HCT116 (cell line): ENCODE measurements around the gene SELENOM. TPM values are rescaled to one million over a fixed set of nuclear protein-coding genes. Genes with fewer than 3 reads are reported as not detected.
"Not testable (repeated sequence)": the region's sequence is repeated elsewhere in the genome, so short reads cannot be mapped to it uniquely, and the experiment has no call there.

Experiments used
- ATAC-seq: fragments of 200-7000 bp; cut with Tn5 transposase; 2 replicates; pipeline ENCODE4 v1.9.1; 2020; ENCODE audit warnings: mild to moderate bottlenecking, moderate library complexity
- BruUV-seq: library from RNA; stranded (reverse); fragments of 400-500 nt; replicated peaks from 2 replicates; lab custom pipeline; 2021; lab: Mats Ljungman, UMichigan
- CTCF ChIA-PET: fragments of 300-600 bp; sonication (Branson Sonifier 250); formaldehyde crosslinking; loops from one replicate; lab custom pipeline; 2021; ENCODE audit warnings: antibody characterized with exemption; lab: Charles Lee
- POLR2A ChIA-PET: fragments of 300-600, 350-600 bp; sonication (Branson Sonifier 250); formaldehyde crosslinking; loops from one replicate; lab custom pipeline; 2021; ENCODE audit warnings: antibody characterized with exemption; lab: Charles Lee
- RAD21 ChIA-PET, 2 experiments: fragments of 300-600 bp; sonication (Branson Sonifier 250); formaldehyde crosslinking; loops; one replicate each; lab custom pipeline; 2023; ENCODE audit warnings: low total read pairs in 2 of 2; ENCODE audit not compliant: uncharacterized antibody in 2 of 2, unreplicated experiment in 2 of 2, low non-redundant PET in 1 of 2; lab: Charles Lee
- DNase-seq: peaks from one replicate; pipeline ENCODE4 v3.0.0-alpha.2; 2010; ENCODE audit warnings: low read depth, low spot score
- H2AFZ ChIP-seq: fragments of 200-600 bp; shearing (Covaris generic), sonication (generic); 2 replicates; pipeline ENCODE4 v1.6.1; 2017; ENCODE audit warnings: low read depth, mixed run types, mixed read lengths, antibody characterized with exemption, low read length; ENCODE audit not compliant: poor library complexity, severe bottlenecking
- H3K27ac ChIP-seq: 2 replicates; pipeline ENCODE4 v1.5.1; 2012; ENCODE audit warnings: low read depth, low read length
- H3K27me3 ChIP-seq: fragments of 200-600 bp; sonication (generic); 2 replicates; pipeline ENCODE4 v1.6.1; 2016; ENCODE audit warnings: mixed run types, low read length, mixed read lengths; ENCODE audit not compliant: insufficient read depth
- H3K36me3 ChIP-seq, 2 experiments: fragments of 200-500 bp in 1 of 2; fragments of 200-600 bp in 1 of 2; sonication (Bioruptor generic) in 1 of 2; sonication (generic) in 1 of 2; 2 replicates each; pipeline versions ENCODE4 v1.5.1 to v1.6.1; 2014 to 2016; ENCODE audit warnings: low read length in 2 of 2, inconsistent platforms in 1 of 2, mixed read lengths in 1 of 2, mixed run types in 1 of 2; ENCODE audit not compliant: insufficient read depth in 2 of 2, control insufficient read depth in 1 of 2
- H3K4me1 ChIP-seq, 2 experiments: fragments of 200-600 bp in 1 of 2; sonication (generic) in 1 of 2; 2 replicates each; pipeline versions ENCODE4 v1.5.1 to v1.6.1; 2012 to 2017; ENCODE audit warnings: low read length in 2 of 2, inconsistent platforms in 1 of 2, mild to moderate bottlenecking in 1 of 2, mixed read lengths in 1 of 2, mixed run types in 1 of 2, moderate library complexity in 1 of 2; ENCODE audit not compliant: insufficient read depth in 2 of 2, control insufficient read depth in 1 of 2
- H3K4me2 ChIP-seq: fragments of 200-600 bp; sonication (generic); 2 replicates; pipeline ENCODE4 v1.6.1; 2017; ENCODE audit warnings: mixed run types, low read length, mixed read lengths
- H3K4me3 ChIP-seq, 2 experiments: fragments of 200-600 bp in 1 of 2; sonication (generic) in 1 of 2; replicated peaks in 1 of 2; 2 replicates each; pipeline ENCODE4 v1.5.1; 2011 to 2016; ENCODE audit warnings: low read length in 2 of 2, control low read depth in 1 of 2, low read depth in 1 of 2, mild to moderate bottlenecking in 1 of 2, mixed read lengths in 1 of 2, mixed run types in 1 of 2
- H3K79me2 ChIP-seq: fragments of 200-600 bp; sonication (generic); 2 replicates; pipeline ENCODE4 v1.6.1; 2017; ENCODE audit warnings: mild to moderate bottlenecking, mixed run types, low read length, moderate library complexity, mixed read lengths; ENCODE audit not compliant: insufficient read depth
- H3K9ac ChIP-seq: fragments of 200-600 bp; sonication (generic); 2 replicates; pipeline ENCODE4 v1.6.1; 2016; ENCODE audit warnings: low read length, mixed read lengths
- H3K9me2 ChIP-seq: fragments of 200-600 bp; sonication (generic), shearing (Covaris generic); 2 replicates; pipeline ENCODE4 v1.6.1; 2017; ENCODE audit warnings: mixed run types, mild to moderate bottlenecking, moderate library complexity; ENCODE audit not compliant: insufficient read depth
- H3K9me3 ChIP-seq, 2 experiments: fragments of 200-500 bp in 1 of 2; fragments of 200-600 bp in 1 of 2; sonication (Bioruptor generic) in 1 of 2; sonication (generic) in 1 of 2; 2 replicates each; pipeline ENCODE4 v1.6.1; 2014 to 2017; ENCODE audit warnings: low read length in 2 of 2, mixed read lengths in 2 of 2, inconsistent platforms in 1 of 2, low read depth in 1 of 2, mild to moderate bottlenecking in 1 of 2, mixed run types in 1 of 2, moderate library complexity in 1 of 2; ENCODE audit not compliant: control insufficient read depth in 1 of 2, insufficient read depth in 1 of 2
- H4K20me1 ChIP-seq: fragments of 200-600 bp; sonication (generic), shearing (Covaris generic); 2 replicates; pipeline ENCODE4 v1.6.1; 2017; ENCODE audit warnings: mixed run types, mild to moderate bottlenecking, moderate library complexity; ENCODE audit not compliant: insufficient read depth
- CBX3 ChIP-seq: IDR thresholded peaks from 2 replicates; pipeline ENCODE4 v1.6.1; 2012; ENCODE audit warnings: low read depth
- TCF7L2 ChIP-seq: IDR thresholded peaks from 2 replicates; pipeline ENCODE4 v1.7.0; 2011; ENCODE audit warnings: borderline replicate concordance, inconsistent platforms; ENCODE audit not compliant: insufficient read depth, insufficient read length; ENCODE audit errors: extremely low read depth
- intact Hi-C: fragments of 100-400 bp; cut with micrococcal nuclease; formaldehyde crosslinking; loops from 2 replicates; pipeline ENCODE4 v1.10.0; 2022
- total RNA-seq: library from RNA; stranded (reverse); gene quantifications from one replicate; pipeline ENCODE4 v1.2.1, GENCODE V29; 2021; ENCODE audit not compliant: unreplicated experiment

Gene SELENOM
- total RNA-seq, 1 experiment from 2014 or later, result 65.6 TPM

DNA sequence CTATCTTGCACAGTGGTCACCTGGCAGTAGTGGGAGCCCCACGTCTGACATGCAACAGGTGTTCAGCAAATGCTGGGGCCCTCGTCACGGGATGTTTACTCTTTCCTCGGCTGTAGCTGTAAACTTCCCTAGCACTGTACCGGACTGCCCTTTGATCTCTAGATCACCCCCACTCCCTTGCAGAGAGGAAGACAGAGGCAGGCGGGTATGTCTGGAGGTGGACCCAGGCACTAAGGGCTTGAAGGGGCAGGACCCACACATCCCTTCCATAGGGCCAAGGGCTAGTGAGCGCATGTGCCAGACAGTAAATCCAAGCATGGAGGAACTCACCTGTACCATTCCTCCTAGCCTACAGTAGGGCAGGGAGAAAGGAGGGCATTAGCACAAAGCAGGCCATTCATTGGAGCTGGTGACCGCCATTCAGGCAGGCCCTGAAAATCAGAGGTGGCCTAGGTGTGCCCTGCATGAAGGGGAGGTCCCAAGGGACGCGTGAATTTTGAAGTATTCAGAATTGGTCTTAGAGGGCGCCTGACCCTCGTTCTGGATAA, 28.2 kb downstream of the SELENOM start:
- H3K27ac ChIP-seq, result no peak overlapping the region
- H2AFZ ChIP-seq, result no peak overlapping the region
- H3K9ac ChIP-seq, result no peak overlapping the region
- H3K27me3 ChIP-seq, result no peaks in the 10 kb centered on the region
- no peaks in the 10 kb centered on the region for H3K9me2 ChIP-seq
- BruUV-seq, result no TSS peak
- H3K4me2 ChIP-seq, result no peak overlapping the region
- H3K4me1 ChIP-seq, result peaks cover 30 to 47% of the 10 kb centered on the region in 2 experiments
- no peak for TF ChIP-seq CBX3
- TF ChIP-seq TCF7L2, result peak; percentile 40
- ChIA-PET POLR2A (interaction anchor here (0.9 to 7.6 kb wide), 2 partner anchors 16 to 110 kb away, joined by 3 to 86 read pairs; partner anchors contain the start of gene TUG1), CTCF (interaction anchor here (1.2 kb wide), 1 partner anchor 15 kb away, joined by 3 read pairs; no protein-coding TSS in a partner anchor), RAD21 (no interaction called here)
- H3K36me3 ChIP-seq, result no peaks in the 10 kb centered on the region
- peaks cover 35% of the 10 kb centered on the region for H3K79me2 ChIP-seq
- DNase-seq (no peak), ATAC-seq (no peak)
- intact Hi-C loops, result no loop called here
- H4K20me1 ChIP-seq, result no peaks in the 10 kb centered on the region
- H3K4me3 ChIP-seq, result no peak overlapping the region
- no peaks in the 10 kb centered on the region for H3K9me3 ChIP-seq

DNA sequence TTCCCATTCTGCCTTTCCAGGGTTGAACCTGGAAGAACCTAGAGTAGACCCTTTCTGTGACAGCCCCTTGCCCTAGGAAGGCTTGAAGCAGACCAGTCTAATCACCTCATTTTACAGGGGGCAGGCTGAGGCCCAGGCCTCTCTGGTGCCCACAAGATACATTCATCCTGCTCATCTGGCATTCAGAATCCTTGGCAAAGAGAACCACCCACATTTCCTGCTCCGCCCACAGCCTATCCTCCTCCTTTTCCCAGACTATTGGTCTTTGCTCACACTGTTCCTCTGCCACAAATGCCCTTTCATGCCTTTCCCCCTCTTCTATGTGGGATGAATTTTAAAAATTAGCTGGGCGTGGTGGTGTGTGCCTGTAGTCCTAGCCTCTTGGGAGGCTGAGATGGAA, 29.0 kb downstream of the SELENOM start:
- ATAC-seq, H3K36me3 ChIP-seq, intact Hi-C loops, H3K9ac ChIP-seq, RAD21 ChIA-PET, H3K9me3 ChIP-seq, H3K4me3 ChIP-seq, H2AFZ ChIP-seq, H3K27me3 ChIP-seq, BruUV-seq, H3K4me2 ChIP-seq, CTCF ChIA-PET, H3K27ac ChIP-seq, DNase-seq, H3K9me2 ChIP-seq, H4K20me1 ChIP-seq: not testable (repeated sequence)
- H3K79me2 ChIP-seq, result peaks cover 28% of the 10 kb centered on the region
- POLR2A ChIA-PET, result interaction anchor here (7.6 kb wide), 1 partner anchor 15 kb away, joined by 86 read pairs; no protein-coding TSS in a partner anchor
- H3K4me1 ChIP-seq, result peaks cover 22 to 40% of the 10 kb centered on the region in 2 experiments
